Fibroblast of gingiva (primary cell): ENCODE data around the gene IL17B.

Source experiments
- DNase-seq: peaks from one replicate; pipeline ENCODE4 v3.0.0-alpha.2; 2011; ENCODE audit warnings: low read depth

IL17B gene

GRCh38 chr5:149357370-149358293 is 21.5 kb downstream of the IL17B start, which contains the start of gene PCYOX1L:
Gene PCYOX1L (plus strand): TSS chr5:149358046. CDS start chr5:149358069, 23 bp downstream.
- DNase-seq, result peak; percentile 95

GRCh38 chr5:149356391-149356790 is 22.7 kb downstream of the IL17B start:
- DNase-seq, result no peak

GRCh38 chr5:149355688-149356087 is 23.4 kb downstream of the IL17B start:
- no peak for DNase-seq

GRCh38 chr5:149353911-149354310 is 25.2 kb downstream of the IL17B start:
- DNase-seq, result no peak

- no peak for DNase-seq
Measured at GRCh38 chr5:149352169-149352568, 26.9 kb downstream of the IL17B start.

- no peak for DNase-seq
Measured at GRCh38 chr5:149349382-149349781, 29.7 kb downstream of the IL17B start.

- no peak for DNase-seq
Measured at GRCh38 chr5:149348518-149348917, 30.6 kb downstream of the IL17B start.

GRCh38 chr5:149345892-149346222 is 33.2 kb downstream of the IL17B start:
- peak; percentile 43 for DNase-seq

- peak; percentile 97 for DNase-seq
Measured at GRCh38 chr5:149345147-149345891, 33.8 kb downstream of the IL17B start, which contains the start of gene GRPEL2. Gene GRPEL2 (plus strand): TSS chr5:149345499. CDS start chr5:149345540, 41 bp downstream.

GRCh38 chr5:149344151-149344550 is 34.9 kb downstream of the IL17B start:
- no peak for DNase-seq

- DNase-seq, result no peak
Measured at GRCh38 chr5:149341876-149342275, 37.2 kb downstream of the IL17B start.

- DNase-seq, result no peak
Measured at GRCh38 chr5:149340920-149341319, 38.2 kb downstream of the IL17B start.

GRCh38 chr5:149338364-149338763 is 40.7 kb downstream of the IL17B start:
- no peak for DNase-seq

GRCh38 chr5:149337736-149338135 is 41.4 kb downstream of the IL17B start:
- DNase-seq, result no peak

- DNase-seq, result peak; percentile 73
Measured at GRCh38 chr5:149333711-149334443, 45.2 kb downstream of the IL17B start.

GRCh38 chr5:149328177-149328576 is 50.9 kb downstream of the IL17B start:
- DNase-seq, result no peak

GRCh38 chr5:149326611-149327010 is 52.5 kb downstream of the IL17B start:
- no peak for DNase-seq

- DNase-seq, result no peak
Measured at GRCh38 chr5:149325894-149326293, 53.2 kb downstream of the IL17B start.

GRCh38 chr5:149325166-149325735 is 53.8 kb downstream of the IL17B start:
- DNase-seq, result no peak

GRCh38 chr5:149324641-149325040 is 54.5 kb downstream of the IL17B start:
- peak; percentile 6 for DNase-seq
